DMS153 treated with DMSO at 0.1 percent for 48 hours (cell line): Measurements from ENCODE around the gene SLC52A1.
"Not testable (repeated sequence)": the region's sequence is repeated elsewhere in the genome, so short reads cannot be mapped to it uniquely, and the experiment has no call there.

Source experiments
- DNase-seq: peaks from one replicate; lab custom pipeline; 2025; ENCODE audit not compliant: unreplicated experiment; lab: John Stamatoyannopoulos, UW

The SLC52A1 gene

GRCh38 chr17:5035315-5035714, at the start of gene SLC52A1:
Gene SLC52A1 (minus strand): TSS chr17:5035426. CDS start chr17:5034606, 820 bp downstream.
- no peak for DNase-seq

- no peak for DNase-seq
These were observed 45.4 kb upstream of the SLC52A1 start for GRCh38 chr17:5080591-5080990.

DNA sequence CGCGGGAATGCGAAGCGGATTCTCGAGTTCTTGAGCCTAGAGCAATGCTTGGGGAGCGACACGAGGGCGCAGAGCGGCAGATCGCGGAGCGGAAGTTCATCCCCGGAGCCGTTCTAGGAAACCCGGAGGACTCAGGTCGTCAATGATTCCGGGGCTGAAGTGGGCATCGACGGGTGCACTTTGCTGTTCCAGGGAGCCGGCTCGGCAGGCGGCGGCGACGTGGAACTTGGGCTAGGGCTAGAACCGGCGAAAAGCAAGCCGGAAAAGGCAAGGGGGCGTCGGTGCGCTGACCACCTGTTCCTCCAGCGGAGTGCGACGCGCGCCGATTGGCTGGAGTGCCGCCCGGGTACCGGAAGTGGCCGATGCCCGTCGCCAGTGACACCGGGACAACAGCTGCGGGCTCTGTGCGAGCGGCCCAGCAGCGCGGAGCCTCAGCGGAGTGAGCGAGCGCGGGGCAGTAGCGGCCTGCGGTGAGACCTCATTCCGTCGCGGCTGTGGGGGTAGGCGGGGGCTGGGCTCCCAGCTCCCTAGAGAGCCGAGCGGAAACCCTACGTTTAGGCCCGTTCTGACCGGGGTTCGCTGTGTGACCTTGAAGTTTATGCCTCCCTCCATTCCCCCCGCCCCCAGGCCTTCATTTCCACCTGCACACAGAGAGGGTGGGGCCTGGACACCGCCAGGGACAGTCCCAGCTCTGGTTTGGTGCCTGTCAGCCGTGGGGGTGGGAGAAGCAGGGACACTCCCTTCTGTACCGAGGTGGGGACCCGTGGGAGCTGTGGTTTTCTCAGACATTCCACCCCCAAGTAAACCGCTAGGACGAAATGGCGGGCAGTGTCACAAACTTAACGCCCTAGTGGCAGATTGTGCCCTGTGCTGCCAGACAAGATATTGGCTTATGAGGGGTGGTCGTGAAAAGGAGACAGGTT, 43.1 kb upstream of the SLC52A1 start, which contains the start of gene ZFP3:
Gene ZFP3 (plus strand): TSS at position 362 of the 923 bp plus-strand sequence. CDS start 13,038 bp downstream, outside the sequence.
- peak; percentile 13 for DNase-seq

- no peak for DNase-seq
These were observed 42.5 kb upstream of the SLC52A1 start for GRCh38 chr17:5077781-5078105.

GRCh38 chr17:5077275-5077674, 42.0 kb upstream of the SLC52A1 start:
- not testable (repeated sequence) for DNase-seq

GRCh38 chr17:5075472-5075871, 40.2 kb upstream of the SLC52A1 start:
- not testable (repeated sequence) for DNase-seq

GRCh38 chr17:5069724-5070123, 34.5 kb upstream of the SLC52A1 start:
- DNase-seq = no peak

GRCh38 chr17:5068236-5068635, 33.0 kb upstream of the SLC52A1 start:
- DNase-seq = no peak

DNA sequence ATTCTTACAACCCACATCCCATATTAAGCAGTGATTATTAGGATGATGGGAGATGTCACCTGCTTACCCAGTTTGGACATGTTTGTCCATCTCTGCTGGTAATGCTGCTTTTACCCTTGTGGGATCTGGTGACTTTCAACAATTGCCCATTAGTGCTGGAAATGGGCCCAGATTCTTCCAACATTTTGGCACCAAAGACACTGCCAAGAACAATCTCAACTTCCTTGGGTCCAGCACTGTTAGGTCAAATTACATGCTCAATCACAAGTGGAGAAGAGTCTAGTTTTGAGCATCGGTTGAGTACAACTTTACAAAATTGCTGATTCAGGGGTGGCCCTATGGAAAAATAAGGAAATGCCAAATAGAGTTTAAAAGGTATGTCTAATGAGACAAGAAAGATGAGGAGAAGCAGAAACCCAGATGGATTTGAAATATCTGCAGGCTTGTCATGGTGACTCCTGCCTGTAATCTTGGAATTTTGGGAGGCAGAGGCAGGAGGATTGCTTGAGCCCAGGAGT, 30.1 kb upstream of the SLC52A1 start:
- no peak for DNase-seq

DNA sequence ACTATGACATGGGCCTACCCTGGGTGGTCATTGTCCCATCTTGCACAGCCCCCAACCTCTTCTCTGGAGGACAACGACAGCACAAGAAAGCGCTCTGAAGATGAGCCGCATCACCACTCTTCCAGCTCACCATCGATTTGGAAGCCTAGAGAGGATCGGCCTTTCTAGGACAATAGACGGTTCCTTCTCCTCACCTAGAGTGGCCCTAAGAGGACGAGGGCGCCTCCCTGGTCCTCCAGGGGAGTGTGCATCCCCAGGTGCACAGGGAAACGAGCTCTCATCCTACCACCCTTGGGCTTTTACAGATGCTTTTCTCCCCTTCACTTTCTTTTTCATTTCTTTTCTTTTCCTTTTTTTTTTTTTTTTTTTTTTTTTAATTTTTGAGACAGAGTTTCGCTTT, 20.3 kb upstream of the SLC52A1 start:
- no peak for DNase-seq

DNA sequence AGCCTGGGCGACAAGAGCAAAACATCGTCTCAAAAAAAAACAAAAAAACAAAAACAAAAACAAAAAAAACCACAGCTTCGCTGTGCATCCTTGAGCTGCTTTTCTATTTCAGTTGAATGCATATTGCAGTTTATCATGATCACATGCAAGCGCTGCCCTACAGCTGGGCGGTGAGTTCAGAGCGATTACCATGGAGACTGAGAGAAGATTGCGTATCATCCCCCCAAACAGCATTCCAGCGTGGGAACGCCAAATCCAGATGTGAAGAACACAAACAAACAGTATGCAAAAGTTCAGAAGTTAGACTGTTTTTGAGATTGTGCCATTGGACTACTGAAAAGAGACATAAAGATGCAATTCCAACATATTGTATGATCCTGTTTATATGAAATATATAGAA, 15.1 kb upstream of the SLC52A1 start:
- no peak for DNase-seq

GRCh38 chr17:5049314-5049841, 14.2 kb upstream of the SLC52A1 start:
- no peak for DNase-seq

- DNase-seq = no peak
These were observed 12.2 kb upstream of the SLC52A1 start for GRCh38 chr17:5047446-5047845.

- no peak for DNase-seq
These were observed 10.3 kb upstream of the SLC52A1 start for GRCh38 chr17:5045496-5045895.

DNA sequence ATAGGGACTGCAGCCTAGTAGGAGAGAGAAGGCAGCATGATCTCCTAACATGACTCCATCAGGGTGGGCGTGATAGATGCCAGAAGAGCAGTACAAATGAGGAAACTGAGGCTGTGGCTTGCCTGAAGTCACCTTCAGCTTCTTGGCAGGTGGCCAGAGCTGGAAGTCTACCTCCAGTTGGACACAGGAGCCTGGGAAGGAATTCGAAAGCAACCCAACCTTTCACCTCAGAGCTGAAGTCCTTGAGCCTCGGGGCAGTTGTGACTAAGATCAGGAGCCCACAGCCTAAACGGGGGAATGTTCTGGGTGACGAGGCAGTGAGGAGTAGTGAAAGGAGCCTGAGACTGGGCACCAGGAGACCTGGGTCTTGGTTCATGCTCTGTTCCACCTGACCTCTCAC, 9.4 kb upstream of the SLC52A1 start:
- DNase-seq = no peak

DNA sequence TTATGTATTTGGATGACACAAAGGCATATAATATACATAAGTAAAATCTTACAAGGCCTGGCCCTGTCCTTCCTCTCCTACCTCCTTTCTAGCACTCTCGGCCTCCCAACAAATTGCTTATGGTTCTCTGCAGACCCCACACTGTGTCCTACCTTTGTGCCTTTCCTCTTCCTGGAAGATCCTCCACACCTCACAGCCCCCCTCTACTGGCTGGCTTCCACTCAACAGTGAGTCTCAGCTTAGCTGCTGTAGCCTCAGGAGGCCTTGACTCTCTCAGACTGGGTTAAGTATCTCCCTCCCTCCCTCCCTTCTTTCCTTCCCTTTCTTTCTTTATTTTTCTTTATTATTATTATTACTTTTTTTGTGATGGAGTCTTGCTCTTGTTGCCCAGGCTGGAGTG, 8.3 kb upstream of the SLC52A1 start:
- no peak for DNase-seq

- no peak for DNase-seq
These were observed 7.2 kb upstream of the SLC52A1 start for GRCh38 chr17:5042157-5043022.

DNA sequence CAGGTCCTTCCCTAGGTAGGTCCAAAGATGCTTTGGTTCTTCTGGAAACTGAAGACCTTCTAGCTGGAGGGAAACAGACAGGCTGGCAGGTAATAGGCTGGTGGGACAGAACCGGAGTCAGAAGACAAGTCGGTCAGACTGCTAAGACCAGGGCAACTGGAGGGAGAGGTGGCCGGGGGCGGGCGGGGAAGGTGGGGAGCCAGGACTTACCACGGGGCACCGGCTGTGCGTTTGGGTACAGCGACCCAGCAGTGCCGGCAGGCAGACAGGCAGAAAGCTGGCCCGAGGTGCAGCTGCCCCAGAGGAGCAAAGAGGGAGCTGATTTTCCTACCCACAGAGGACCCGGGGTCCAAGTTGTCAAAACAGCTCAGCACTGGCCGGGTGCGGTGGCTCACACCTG, 575 bp downstream of the SLC52A1 start:
- no peak for DNase-seq

DNA sequence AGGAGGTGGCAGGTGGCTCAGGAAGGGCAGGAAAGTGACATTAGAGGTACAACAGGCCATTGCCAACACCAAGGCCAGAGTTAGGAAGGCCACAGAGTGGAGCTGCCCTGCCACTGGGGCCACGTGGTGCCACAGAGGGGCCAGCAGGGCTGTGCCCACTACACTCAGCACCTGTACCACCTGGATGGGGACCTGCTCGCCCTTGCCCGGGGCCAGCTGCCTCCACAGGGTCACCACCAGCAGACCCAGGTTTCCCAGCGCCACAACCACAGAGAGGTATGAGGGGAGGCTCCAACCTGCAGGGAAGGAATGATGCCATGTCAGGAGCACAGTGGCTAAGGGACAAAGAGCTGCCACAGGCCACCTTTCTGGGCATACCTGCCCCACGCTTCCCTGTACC, 1.2 kb downstream of the SLC52A1 start:
- no peak for DNase-seq

DNA sequence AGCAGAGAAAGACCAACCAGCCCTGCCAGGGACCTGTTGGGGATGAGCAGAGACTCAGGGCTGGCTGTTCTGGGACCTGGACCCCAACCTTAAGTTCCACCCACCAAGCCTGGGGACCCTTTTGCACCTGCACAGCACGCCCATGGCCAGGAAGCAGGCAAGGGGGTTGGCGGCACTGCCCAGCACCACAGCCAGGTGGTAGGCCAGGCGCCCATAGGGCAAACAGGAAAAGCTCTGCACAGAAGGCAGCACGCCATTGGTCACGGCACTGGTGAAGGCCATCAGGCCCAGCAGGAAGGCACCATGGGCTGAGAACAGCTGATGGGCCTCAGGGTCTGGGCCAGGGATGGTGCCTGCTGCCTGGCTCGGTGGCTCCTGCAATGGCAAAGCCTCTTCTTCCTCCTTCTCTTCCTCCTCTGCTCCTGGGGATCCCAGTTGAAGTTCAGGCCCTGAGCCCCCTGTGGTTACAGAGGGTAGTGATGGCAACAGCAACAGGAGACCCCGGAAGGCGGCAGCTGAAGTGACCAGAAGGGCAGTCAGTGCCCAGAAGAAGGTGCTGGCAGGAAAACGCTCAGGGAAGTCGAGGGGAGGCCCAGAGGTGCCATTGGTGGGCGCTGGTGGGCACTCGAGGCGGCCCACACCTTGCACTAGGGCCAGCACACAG, 1.7 kb downstream of the SLC52A1 start:
- DNase-seq = no peak

DNA sequence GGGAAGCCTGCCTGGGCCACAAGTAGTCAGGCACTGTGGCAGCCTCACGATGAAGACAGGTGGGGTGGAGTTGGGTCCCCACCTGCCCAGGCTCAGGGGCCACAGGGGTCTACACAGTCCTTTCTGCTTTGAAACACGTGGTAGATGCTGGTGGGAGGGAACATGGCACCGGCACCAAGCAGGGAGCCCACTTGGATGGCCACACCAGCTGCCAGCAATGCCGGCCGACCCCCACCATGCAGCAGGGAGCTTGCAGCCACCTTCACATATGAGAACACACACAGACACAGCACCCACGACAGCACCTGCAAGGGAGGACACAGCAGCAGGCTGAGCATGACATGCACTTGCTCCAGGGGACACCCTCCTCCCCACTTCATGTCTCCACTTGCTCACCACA, 2.4 kb downstream of the SLC52A1 start:
- DNase-seq = no peak
